ENCODE measurements around the gene NEUROD6. TPM values are rescaled to one million over a fixed set of nuclear protein-coding genes. Genes with fewer than 3 reads are reported as not detected.

Gene NEUROD6
- total and polyA plus RNA-seq, 2 donors (not counting 3 experiments of a cell fraction or from before 2014, with no cell fraction given) = not detected

- no peak for TF ChIP-seq JUN (IDR thresholded peaks at IDR 0.05; ENCODE audit: borderline replicate concordance, insufficient read depth, insufficient read length, low read depth)
- TF ChIP-seq POLR2A (IDR thresholded peaks at IDR 0.05; ENCODE audit: low read depth, low read length) = no peak
- no peak for TF ChIP-seq MYC (IDR thresholded peaks at IDR 0.05; ENCODE audit: low read depth, low read length)
- Histone ChIP-seq H3K27ac (ENCODE audit: insufficient read depth, low read depth, low read length) (no peak overlapping the region), H3K4me1 (ENCODE audit: control insufficient read depth, extremely low read depth, insufficient read depth, low read length) (no peaks in the 10 kb centered on the region), H3K79me2 (ENCODE audit: control insufficient read depth, insufficient read depth, low read length) (no peaks in the 10 kb centered on the region), H3K9me3 (replicated peaks; ENCODE audit: control insufficient read depth, insufficient read depth, low read length) (no peaks in the 10 kb centered on the region), H4K20me1 (replicated peaks; ENCODE audit: control insufficient read depth, extremely low read depth, insufficient read depth, low read length) (no peaks in the 10 kb centered on the region), H3K4me3 (replicated peaks in 1 of 3; ENCODE audit: insufficient read depth in 1 of 3, low read depth in 1 of 3, low read length in 3 of 3) (no peak overlapping the region), H3K9me1 (replicated peaks; ENCODE audit: control insufficient read depth, extremely low read depth, insufficient read depth, low read length) (no peaks in the 10 kb centered on the region), H3K36me3 (ENCODE audit: control insufficient read depth in 2 of 2, extremely low read depth in 1 of 2, insufficient read depth in 2 of 2, low read length in 2 of 2) (no peaks in the 10 kb centered on the region), H2AFZ (ENCODE audit: low read depth, low read length) (no peak overlapping the region), H3K27me3 (ENCODE audit: control insufficient read depth in 2 of 2, insufficient read depth in 2 of 2, low read length in 2 of 2) (no peaks in the 10 kb centered on the region), H3K4me2 (ENCODE audit: insufficient read depth, low read length) (no peak overlapping the region), H3K9ac (replicated peaks; ENCODE audit: extremely low read depth, insufficient read depth, low read length) (no peak overlapping the region)
- FAIRE-seq (no peak), DNase-seq (ENCODE audit: low read depth, low spot score) (no peak)
- BruUV-seq (replicated peaks) = no TSS peak
- dilution Hi-C loops (cut with MboI; ENCODE audit: extremely low pct_ligation_motif_present, low sequenced_read_pairs) = no loop called here
- intact Hi-C loops (cut with micrococcal nuclease) = no loop called here
- POLR2A ChIA-PET = no interaction called here
- CTCF ChIA-PET = no interaction called here
Observed at GRCh38 chr7:31326416-31326815, 14.1 kb downstream of the NEUROD6 start.

GRCh38 chr7:31323101-31323500 lies 17.4 kb downstream of the NEUROD6 start:
- Histone ChIP-seq H3K4me1 (ENCODE audit: control insufficient read depth, extremely low read depth, insufficient read depth, low read length) (no peaks in the 10 kb centered on the region), H3K9me1 (replicated peaks; ENCODE audit: control insufficient read depth, extremely low read depth, insufficient read depth, low read length) (no peaks in the 10 kb centered on the region), H3K79me2 (ENCODE audit: control insufficient read depth, insufficient read depth, low read length) (no peaks in the 10 kb centered on the region), H3K27ac (ENCODE audit: insufficient read depth, low read depth, low read length) (no peak overlapping the region), H3K4me3 (replicated peaks in 1 of 3; ENCODE audit: insufficient read depth in 1 of 3, low read depth in 1 of 3, low read length in 3 of 3) (no peak overlapping the region), H3K27me3 (ENCODE audit: control insufficient read depth in 2 of 2, insufficient read depth in 2 of 2, low read length in 2 of 2) (no peaks in the 10 kb centered on the region), H3K9ac (replicated peaks; ENCODE audit: extremely low read depth, insufficient read depth, low read length) (no peak overlapping the region), H3K9me3 (replicated peaks; ENCODE audit: control insufficient read depth, insufficient read depth, low read length) (no peaks in the 10 kb centered on the region), H3K4me2 (ENCODE audit: insufficient read depth, low read length) (no peak overlapping the region), H2AFZ (ENCODE audit: low read depth, low read length) (no peak overlapping the region), H3K36me3 (ENCODE audit: control insufficient read depth in 2 of 2, extremely low read depth in 1 of 2, insufficient read depth in 2 of 2, low read length in 2 of 2) (no peaks in the 10 kb centered on the region), H4K20me1 (replicated peaks; ENCODE audit: control insufficient read depth, extremely low read depth, insufficient read depth, low read length) (no peaks in the 10 kb centered on the region)
- no peak for TF ChIP-seq GATA2 (IDR thresholded peaks at IDR 0.05; ENCODE audit: insufficient read depth, insufficient read length, low read depth, low read length)
- TF ChIP-seq MAX (IDR thresholded peaks at IDR 0.05; ENCODE audit: insufficient read depth, insufficient read length) = no peak
- no peak for TF ChIP-seq POLR2A (IDR thresholded peaks at IDR 0.05; ENCODE audit: low read depth, low read length)
- no peak for TF ChIP-seq CTCF (IDR thresholded peaks at IDR 0.05; ENCODE audit: extremely low read depth in 1 of 2, insufficient read depth in 1 of 2, low read depth in 1 of 2, low read length in 2 of 2)
- no peak for TF ChIP-seq JUN (IDR thresholded peaks at IDR 0.05; ENCODE audit: borderline replicate concordance, insufficient read depth, insufficient read length, low read depth)
- no peak for TF ChIP-seq MYC (IDR thresholded peaks at IDR 0.05; ENCODE audit: low read depth, low read length)
- TF ChIP-seq FOS (IDR thresholded peaks at IDR 0.05; ENCODE audit: borderline replicate concordance, insufficient read depth, low read length) = no peak
- FAIRE-seq = no peak
- no TSS peak for BruUV-seq (replicated peaks)
- no peak for DNase-seq (ENCODE audit: low read depth, low spot score)
- intact Hi-C loops (cut with micrococcal nuclease) (no loop called here), dilution Hi-C loops (cut with MboI; ENCODE audit: extremely low pct_ligation_motif_present, low sequenced_read_pairs) (no loop called here)
- CTCF ChIA-PET = no interaction called here
- POLR2A ChIA-PET = no interaction called here

Measured in endothelial cell of umbilical vein (primary cell).